Psoas muscle (tissue), 8 donors: ENCODE results near the gene SPDL1. TPM values are rescaled to one million over a fixed set of nuclear protein-coding genes. Genes with fewer than 3 reads are reported as not detected.

Experiments used
- ATAC-seq, 4 donors: fragments of 200-7000 bp; cut with Tn5 transposase; one replicate each; pipeline ENCODE4 v1.9.1; 2020; ENCODE audit warnings: moderate library complexity in 3 of 4, mild to moderate bottlenecking in 2 of 4
- DNase-seq, 2 donors: peaks; one replicate each; pipeline ENCODE4 v3.0.0-alpha.2; 2020
- H3K27ac ChIP-seq: fragments of 200-600 bp; one replicate; pipeline ENCODE4 v1.8.0; 2022
- H3K27me3 ChIP-seq, 3 donors: fragments of 200-600 bp in 1 of 3; one replicate each; pipeline versions ENCODE4 v1.6.1 to v1.8.0; 2013 to 2022; ENCODE audit warnings: low read length in 2 of 3, mild to moderate bottlenecking in 2 of 3, moderate library complexity in 1 of 3; ENCODE audit not compliant: insufficient read depth in 3 of 3
- H3K36me3 ChIP-seq, 2 donors: fragments of 200-600 bp in 1 of 2; one replicate each; pipeline versions ENCODE4 v1.6.1 to v1.8.0; 2013 to 2022; ENCODE audit warnings: low read depth in 1 of 2, mild to moderate bottlenecking in 1 of 2, moderate library complexity in 1 of 2; ENCODE audit not compliant: insufficient read depth in 1 of 2
- H3K4me1 ChIP-seq: fragments of 200-600 bp; one replicate; pipeline ENCODE4 v1.8.0; 2022
- H3K4me3 ChIP-seq: fragments of 200-600 bp; one replicate; pipeline ENCODE4 v1.8.0; 2022; ENCODE audit warnings: mild to moderate bottlenecking
- H3K9me3 ChIP-seq: fragments of 200-600 bp; one replicate; pipeline ENCODE4 v1.8.0; 2022
- CTCF ChIP-seq: fragments of 200-600 bp; IDR thresholded peaks from one replicate; pipeline ENCODE4 v1.8.0; 2022; ENCODE audit warnings: antibody characterized with exemption
- WGBS, 3 donors: extraction: QIAGEN DNeasy Blood & Tissue Kit; methylation state at CpG; one replicate each; pipeline versions ENCODE4 v1.1.6 to v1.1.7; 2013; 5-methylcytosine and 5-hydroxymethylcytosine counted together
- intact Hi-C, 2 donors: fragments of 100-400 bp; cut with DNase I; formaldehyde crosslinking; loops; one replicate each; pipeline versions ENCODE4 v1.11.0 to v1.14.2; 2022
- polyA plus RNA-seq, 3 donors: library from polyadenylated mRNA; stranded (reverse); fragments of 200-250 nt; gene quantifications; one replicate each; pipeline ENCODE4 v1.2.3, GENCODE V29; 2013
- total RNA-seq, 4 donors: library from RNA; stranded (reverse); fragmentation: NEBNext Ultra II Directional in 2 of 4; extraction: Animal tissue kit (Norgen Biotek cat#: 25700) in 2 of 4; gene quantifications; one replicate each; pipeline versions ENCODE4 v1.2.1 to v1.2.4, GENCODE V29; 2021 to 2023
- donor health status: healthy with polysubstance abuse.
- donor health status: DM: no; HTN: no; CAD: no; lungs with moderate emphysema.
- donor health status: Bipolar disorder and iron deficiency.
- donor health status: healthy.
- donor health status: DM: yes; HTN: yes; CAD: no.
- donor health status: DM: no; HTN: no; CAD: no.
- donor health status: DM: no; HTN: no; CAD: no.
- donor health status: DM: yes; HTN: yes; CAD: no.

Gene SPDL1
- total and polyA plus RNA-seq, 7 donors = 1.7 to 6.3 (median 2.8) TPM

- 71 to 88% (median 72%) methylated on average over 1 of the region's 1 CpG for WGBS, 3 donors
- Histone ChIP-seq H3K36me3 (no peaks in the 10 kb centered on the region), H3K27me3 (no peaks in the 10 kb centered on the region), H3K4me1 (no peaks in the 10 kb centered on the region), H3K27ac (no peak overlapping the region), H3K4me3 (no peak overlapping the region), H3K9me3 (no peaks in the 10 kb centered on the region)
- intact Hi-C loops = no loop called here
- TF ChIP-seq CTCF = no peak
- DNase-seq (no peak), ATAC-seq (no peak)
These were observed 20.2 kb upstream of the SPDL1 start for GRCh38 chr5:169563369-169563768.

- intact Hi-C loops = loop anchor here in 1 of 2 donors (5.0 kb wide), 1 partner anchor 574 kb away; no protein-coding TSS in a partner anchor
- no peak for ATAC-seq
- H3K27me3 ChIP-seq = peaks cover under 1 to 10% (median 3%) of the 10 kb centered on the region in 3 donors
- H3K9me3 ChIP-seq = no peaks in the 10 kb centered on the region
- TF ChIP-seq CTCF = no peak
- no peak for DNase-seq
- no peak overlapping the region for H3K27ac ChIP-seq
- 73 to 89% (median 85%) methylated on average over 1 of the region's 1 CpG for WGBS, 3 donors
- H3K4me3 ChIP-seq = no peak overlapping the region
- no peaks in the 10 kb centered on the region for H3K36me3 ChIP-seq
- H3K4me1 ChIP-seq = no peaks in the 10 kb centered on the region
These were observed 17.4 kb upstream of the SPDL1 start for GRCh38 chr5:169566202-169566601.

DNA sequence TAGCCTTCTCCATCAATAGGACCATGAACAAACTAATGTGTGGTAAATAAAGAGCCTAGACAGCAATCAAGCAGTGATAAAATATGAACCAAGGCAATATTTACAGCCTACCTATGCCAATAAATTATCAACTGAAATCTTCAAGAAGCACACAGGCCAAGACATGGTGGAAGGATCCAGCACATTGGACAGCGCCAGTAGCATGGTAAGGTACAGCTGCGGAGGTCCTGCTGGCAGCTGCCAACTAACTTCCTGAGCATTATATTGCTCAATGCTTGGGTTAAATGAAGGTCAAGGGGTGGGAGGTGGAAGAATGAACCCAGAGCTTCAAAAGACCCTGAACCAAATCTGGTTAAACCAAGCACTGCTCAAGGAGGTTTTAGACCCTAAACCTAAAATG lies 16.5 kb upstream of the SPDL1 start:
- no peak for DNase-seq
- 41 to 43% (median 42%) methylated on average over 2 of the region's 2 CpGs for WGBS, 3 donors

GRCh38 chr5:169569513-169569912 lies 14.1 kb upstream of the SPDL1 start:
- ATAC-seq = no peak
- no peaks in the 10 kb centered on the region for H3K4me1 ChIP-seq
- peaks cover 5 to 19% (median 7%) of the 10 kb centered on the region in 3 donors for H3K27me3 ChIP-seq
- 82 to 88% (median 83%) methylated on average over 3 of the region's 3 CpGs for WGBS, 3 donors
- intact Hi-C loops = loop anchor here in 1 of 2 donors (5.0 kb wide), 1 partner anchor 577 kb away; no protein-coding TSS in a partner anchor
- no peak for DNase-seq
- no peak overlapping the region for H3K4me3 ChIP-seq
- no peaks in the 10 kb centered on the region for H3K36me3 ChIP-seq
- no peaks in the 10 kb centered on the region for H3K9me3 ChIP-seq
- no peak overlapping the region for H3K27ac ChIP-seq
- no peak for TF ChIP-seq CTCF

More for the DNA sequence above, 16.5 kb upstream of the SPDL1 start:
- H3K4me3 ChIP-seq = no peak overlapping the region
- no peak overlapping the region for H3K27ac ChIP-seq
- intact Hi-C loops = loop anchor here in 1 of 2 donors (5.0 kb wide), 1 partner anchor 575 kb away; no protein-coding TSS in a partner anchor
- no peaks in the 10 kb centered on the region for H3K9me3 ChIP-seq
- H3K27me3 ChIP-seq = peaks cover 3 to 10% (median 5%) of the 10 kb centered on the region in 3 donors
- TF ChIP-seq CTCF = no peak
- H3K36me3 ChIP-seq = no peaks in the 10 kb centered on the region
- H3K4me1 ChIP-seq = no peaks in the 10 kb centered on the region
- ATAC-seq = no peak

DNA sequence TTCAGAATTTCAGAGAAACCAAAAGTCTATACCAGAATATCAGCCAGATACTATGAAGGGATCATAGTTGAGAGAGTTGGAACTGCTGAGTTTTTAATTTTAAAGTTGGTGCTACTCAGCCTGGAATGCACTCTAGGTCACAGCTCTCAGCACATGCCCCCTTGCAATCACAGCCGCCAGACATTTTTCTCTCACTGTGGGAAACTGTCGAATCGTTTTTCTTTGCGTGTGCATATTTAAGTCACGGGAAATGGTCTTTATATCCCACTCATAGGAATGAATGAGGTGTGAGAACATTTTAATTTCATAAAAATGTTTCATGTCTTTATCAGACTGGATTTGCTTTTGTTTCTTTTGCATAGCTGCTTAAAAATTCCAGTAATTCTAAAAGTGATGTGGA lies 12.2 kb upstream of the SPDL1 start:
- Histone ChIP-seq H3K4me1 (no peaks in the 10 kb centered on the region), H3K4me3 (no peak overlapping the region), H3K36me3 (no peaks in the 10 kb centered on the region), H3K27me3 (peaks cover 7 to 19% (median 12%) of the 10 kb centered on the region in 3 donors), H3K9me3 (no peaks in the 10 kb centered on the region), H3K27ac (no peak overlapping the region)
- 29 to 42% (median 34%) methylated on average over 5 of the region's 5 CpGs for WGBS, 3 donors
- no peak for DNase-seq
- intact Hi-C loops = no loop called here
- ATAC-seq = no peak
- no peak for TF ChIP-seq CTCF
